GM18868 (cell line): ENCODE measurements around the gene DIP2B.
"Not testable (repeated sequence)": the region's sequence is repeated elsewhere in the genome, so short reads cannot be mapped to it uniquely, and the experiment has no call there.

Experiments
- ATAC-seq: cut with Tn5 transposase; IDR thresholded peaks from one replicate; pipeline ENCODE4 v1.9.1; 2021; ENCODE audit warnings: mild to moderate bottlenecking, moderate library complexity; ENCODE audit not compliant: unreplicated experiment

The DIP2B gene

GRCh38 chr12:50520416-50521207 is 15.8 kb downstream of the DIP2B start:
- no peak for ATAC-seq

GRCh38 chr12:50521781-50522180 is 17.0 kb downstream of the DIP2B start:
- not testable (repeated sequence) for ATAC-seq

GRCh38 chr12:50523772-50524171 is 19.0 kb downstream of the DIP2B start:
- no peak for ATAC-seq

- no peak for ATAC-seq
Measured at GRCh38 chr12:50524621-50525020, 19.8 kb downstream of the DIP2B start.

GRCh38 chr12:50525422-50525821 is 20.6 kb downstream of the DIP2B start:
- no peak for ATAC-seq

- ATAC-seq, result no peak
Measured at GRCh38 chr12:50527359-50527726, 22.6 kb downstream of the DIP2B start.

- ATAC-seq, result no peak
Measured at GRCh38 chr12:50528800-50529199, 24.0 kb downstream of the DIP2B start.

GRCh38 chr12:50529345-50529744 is 24.6 kb downstream of the DIP2B start:
- no peak for ATAC-seq

GRCh38 chr12:50530532-50530931 is 25.7 kb downstream of the DIP2B start:
- ATAC-seq, result no peak

GRCh38 chr12:50533203-50533584 is 28.4 kb downstream of the DIP2B start:
- ATAC-seq, result no peak

GRCh38 chr12:50533971-50534370 is 29.2 kb downstream of the DIP2B start:
- ATAC-seq, result no peak

- no peak for ATAC-seq
Measured at GRCh38 chr12:50536831-50537537, 32.2 kb downstream of the DIP2B start.

GRCh38 chr12:50537538-50537919 is 32.7 kb downstream of the DIP2B start:
- no peak for ATAC-seq

GRCh38 chr12:50538182-50538581 is 33.4 kb downstream of the DIP2B start:
- ATAC-seq, result no peak

- ATAC-seq, result no peak
Measured at GRCh38 chr12:50541139-50541538, 36.4 kb downstream of the DIP2B start.

- ATAC-seq, result no peak
Measured at GRCh38 chr12:50542448-50542847, 37.7 kb downstream of the DIP2B start.

GRCh38 chr12:50543188-50543587 is 38.4 kb downstream of the DIP2B start:
- not testable (repeated sequence) for ATAC-seq

- no peak for ATAC-seq
Measured at GRCh38 chr12:50545213-50545612, 40.4 kb downstream of the DIP2B start.

GRCh38 chr12:50545786-50546185 is 41.0 kb downstream of the DIP2B start:
- ATAC-seq, result no peak

GRCh38 chr12:50546441-50547318 is 41.9 kb downstream of the DIP2B start:
- no peak for ATAC-seq

GRCh38 chr12:50547742-50548141 is 43.0 kb downstream of the DIP2B start:
- no peak for ATAC-seq
